HL-60 (cell line): ENCODE measurements around the gene POLA2.

ENCODE experiments used
- DNase-seq, 2 experiments: peaks; one replicate each; pipeline ENCODE4 v3.0.0-alpha.2; 2010 to 2020; ENCODE audit warnings: low read depth in 1 of 2, low spot score in 1 of 2
- H3K27ac ChIP-seq: fragments of 250-450 bp; sonication (Bioruptor Pico); replicated peaks from 2 replicates; pipeline ENCODE4 v1.5.1; 2020; ENCODE audit warnings: mild to moderate bottlenecking, moderate library complexity
- H3K27me3 ChIP-seq: fragments of 250-450 bp; sonication (Bioruptor Pico); 2 replicates; pipeline ENCODE4 v1.5.1; 2021; ENCODE audit warnings: mild to moderate bottlenecking, moderate library complexity; ENCODE audit not compliant: insufficient read depth, poor library complexity, severe bottlenecking
- H3K4me3 ChIP-seq: replicated peaks from 2 replicates; pipeline ENCODE4 v1.5.1; 2011; ENCODE audit warnings: mild to moderate bottlenecking, control low read depth, low read length; ENCODE audit not compliant: insufficient read depth
- GABPA ChIP-seq: IDR thresholded peaks from 2 replicates; pipeline ENCODE4 v1.6.1; 2012; ENCODE audit warnings: low read depth
- POLR2AphosphoS5 ChIP-seq: IDR thresholded peaks from 2 replicates; pipeline ENCODE4 v1.6.1; 2012; ENCODE audit warnings: low read depth
- SPI1 ChIP-seq: IDR thresholded peaks from 2 replicates; pipeline ENCODE4 v1.6.1; 2012; ENCODE audit warnings: low read depth, mild to moderate bottlenecking, borderline replicate concordance
- TF ChIP-seq, protein P1 (sequence below): IDR thresholded peaks from one replicate; pipeline ENCODE4 v1.5.1; 2011; ENCODE audit warnings: low read length, control low read depth, inconsistent platforms; ENCODE audit not compliant: insufficient read depth
- TF ChIP-seq, protein P2 (sequence below): IDR thresholded peaks from 2 replicates; pipeline ENCODE4 v1.6.1; 2012; ENCODE audit warnings: low read depth; ENCODE audit not compliant: insufficient replicate concordance

Gene POLA2

DNA sequence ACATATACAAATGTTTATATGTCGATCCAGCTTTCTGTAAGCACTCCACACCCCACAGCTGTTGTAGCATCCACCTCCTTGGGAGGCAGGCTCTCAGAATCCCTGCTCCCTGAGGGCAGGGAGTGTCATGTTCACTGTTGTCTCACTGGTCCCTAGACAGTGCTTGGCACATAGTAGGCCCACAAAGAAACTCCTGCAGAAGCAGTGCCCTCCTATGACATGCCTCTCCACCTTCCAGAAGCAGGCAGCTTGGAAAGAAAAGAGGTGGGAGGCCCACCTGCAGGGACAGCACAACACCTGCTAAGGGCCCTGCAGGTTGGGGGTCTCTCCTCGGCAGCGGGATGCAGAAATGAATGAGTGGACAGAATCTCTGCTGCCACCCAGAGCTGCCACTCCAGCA lies 41.8 kb downstream of the POLA2 start:
- TF ChIP-seq, protein P1, sequence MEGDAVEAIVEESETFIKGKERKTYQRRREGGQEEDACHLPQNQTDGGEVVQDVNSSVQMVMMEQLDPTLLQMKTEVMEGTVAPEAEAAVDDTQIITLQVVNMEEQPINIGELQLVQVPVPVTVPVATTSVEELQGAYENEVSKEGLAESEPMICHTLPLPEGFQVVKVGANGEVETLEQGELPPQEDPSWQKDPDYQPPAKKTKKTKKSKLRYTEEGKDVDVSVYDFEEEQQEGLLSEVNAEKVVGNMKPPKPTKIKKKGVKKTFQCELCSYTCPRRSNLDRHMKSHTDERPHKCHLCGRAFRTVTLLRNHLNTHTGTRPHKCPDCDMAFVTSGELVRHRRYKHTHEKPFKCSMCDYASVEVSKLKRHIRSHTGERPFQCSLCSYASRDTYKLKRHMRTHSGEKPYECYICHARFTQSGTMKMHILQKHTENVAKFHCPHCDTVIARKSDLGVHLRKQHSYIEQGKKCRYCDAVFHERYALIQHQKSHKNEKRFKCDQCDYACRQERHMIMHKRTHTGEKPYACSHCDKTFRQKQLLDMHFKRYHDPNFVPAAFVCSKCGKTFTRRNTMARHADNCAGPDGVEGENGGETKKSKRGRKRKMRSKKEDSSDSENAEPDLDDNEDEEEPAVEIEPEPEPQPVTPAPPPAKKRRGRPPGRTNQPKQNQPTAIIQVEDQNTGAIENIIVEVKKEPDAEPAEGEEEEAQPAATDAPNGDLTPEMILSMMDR: no peak
- no peak for TF ChIP-seq SPI1
- no peak for TF ChIP-seq GABPA
- no peak for TF ChIP-seq POLR2AphosphoS5
- TF ChIP-seq, protein P2, sequence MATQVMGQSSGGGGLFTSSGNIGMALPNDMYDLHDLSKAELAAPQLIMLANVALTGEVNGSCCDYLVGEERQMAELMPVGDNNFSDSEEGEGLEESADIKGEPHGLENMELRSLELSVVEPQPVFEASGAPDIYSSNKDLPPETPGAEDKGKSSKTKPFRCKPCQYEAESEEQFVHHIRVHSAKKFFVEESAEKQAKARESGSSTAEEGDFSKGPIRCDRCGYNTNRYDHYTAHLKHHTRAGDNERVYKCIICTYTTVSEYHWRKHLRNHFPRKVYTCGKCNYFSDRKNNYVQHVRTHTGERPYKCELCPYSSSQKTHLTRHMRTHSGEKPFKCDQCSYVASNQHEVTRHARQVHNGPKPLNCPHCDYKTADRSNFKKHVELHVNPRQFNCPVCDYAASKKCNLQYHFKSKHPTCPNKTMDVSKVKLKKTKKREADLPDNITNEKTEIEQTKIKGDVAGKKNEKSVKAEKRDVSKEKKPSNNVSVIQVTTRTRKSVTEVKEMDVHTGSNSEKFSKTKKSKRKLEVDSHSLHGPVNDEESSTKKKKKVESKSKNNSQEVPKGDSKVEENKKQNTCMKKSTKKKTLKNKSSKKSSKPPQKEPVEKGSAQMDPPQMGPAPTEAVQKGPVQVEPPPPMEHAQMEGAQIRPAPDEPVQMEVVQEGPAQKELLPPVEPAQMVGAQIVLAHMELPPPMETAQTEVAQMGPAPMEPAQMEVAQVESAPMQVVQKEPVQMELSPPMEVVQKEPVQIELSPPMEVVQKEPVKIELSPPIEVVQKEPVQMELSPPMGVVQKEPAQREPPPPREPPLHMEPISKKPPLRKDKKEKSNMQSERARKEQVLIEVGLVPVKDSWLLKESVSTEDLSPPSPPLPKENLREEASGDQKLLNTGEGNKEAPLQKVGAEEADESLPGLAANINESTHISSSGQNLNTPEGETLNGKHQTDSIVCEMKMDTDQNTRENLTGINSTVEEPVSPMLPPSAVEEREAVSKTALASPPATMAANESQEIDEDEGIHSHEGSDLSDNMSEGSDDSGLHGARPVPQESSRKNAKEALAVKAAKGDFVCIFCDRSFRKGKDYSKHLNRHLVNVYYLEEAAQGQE: no peak
- Histone ChIP-seq H3K4me3 (no peak overlapping the region), H3K27ac (no peak overlapping the region), H3K27me3 (no peaks in the 10 kb centered on the region)
- DNase-seq: no peak

GRCh38 chr11:65304110-65304509 lies 42.3 kb downstream of the POLA2 start:
- no peak overlapping the region for H3K4me3 ChIP-seq
- DNase-seq: no peak
- H3K27ac ChIP-seq: no peak overlapping the region
- no peaks in the 10 kb centered on the region for H3K27me3 ChIP-seq
- TF ChIP-seq POLR2AphosphoS5: no peak
- TF ChIP-seq, protein P2: no peak
- TF ChIP-seq, protein P1: no peak
- no peak for TF ChIP-seq SPI1
- no peak for TF ChIP-seq GABPA

DNA sequence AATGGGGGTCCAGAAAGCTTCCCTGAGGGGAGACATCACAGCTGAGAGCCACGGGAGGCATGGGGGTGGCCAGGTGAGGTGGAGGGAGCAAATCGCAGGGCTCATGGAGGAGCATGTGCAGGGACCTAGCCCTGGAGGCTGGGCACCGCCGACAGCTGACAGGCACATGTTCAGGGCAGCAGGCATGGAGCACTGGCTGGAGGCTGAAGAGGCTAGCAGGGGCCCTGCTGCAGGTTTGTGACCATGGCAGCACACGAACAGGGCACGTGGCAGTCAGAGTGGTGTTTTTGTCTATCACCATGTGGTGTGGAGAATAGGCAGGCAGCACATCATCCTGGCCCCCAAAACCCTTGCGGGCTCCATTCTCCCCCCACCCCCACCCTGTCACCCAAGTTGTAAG lies 42.9 kb downstream of the POLA2 start:
- no peak overlapping the region for H3K27ac ChIP-seq
- no peak overlapping the region for H3K4me3 ChIP-seq
- no peak for DNase-seq
- no peaks in the 10 kb centered on the region for H3K27me3 ChIP-seq
- TF ChIP-seq POLR2AphosphoS5: peak; percentile 24; the same call in 1 of the 2 replicates
- TF ChIP-seq, protein P1: no peak
